Erythroblast (primary cell): ENCODE measurements around the gene LRATD1.

Experiments
- GATA1 ChIP-seq: IDR thresholded peaks from 2 replicates; pipeline ENCODE4 v1.6.1; 2011; ENCODE audit warnings: low read depth, mild to moderate bottlenecking, control low read depth, low read length, moderate library complexity
- POLR2A ChIP-seq: IDR thresholded peaks from 2 replicates; pipeline ENCODE4 v1.6.1; 2011; ENCODE audit warnings: mild to moderate bottlenecking, low read length

DNA sequence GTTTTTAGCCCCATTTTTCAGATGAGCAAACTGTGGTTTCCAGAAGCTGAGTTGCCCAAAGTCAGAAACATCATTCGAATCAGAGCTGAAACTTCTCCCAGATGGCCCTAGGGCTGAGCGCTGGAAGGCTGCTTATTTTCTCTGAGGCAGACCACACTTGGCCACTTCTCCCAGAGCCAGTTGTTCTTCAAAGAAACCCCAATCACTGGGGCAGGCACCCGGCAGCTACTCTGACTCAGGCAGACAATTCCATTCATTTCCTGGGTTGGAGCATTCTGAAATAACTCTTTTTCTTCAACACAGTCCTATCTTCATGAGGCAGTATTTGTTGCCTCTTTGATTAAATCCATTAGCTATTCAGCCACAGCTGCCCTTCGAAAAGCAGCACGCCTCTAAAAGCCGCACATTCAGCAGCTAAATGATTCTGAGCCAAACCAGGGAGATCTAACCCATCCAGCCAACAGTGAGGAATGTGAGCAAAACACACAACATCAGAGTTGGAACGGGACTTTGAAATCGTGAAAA is 40.9 kb downstream of the LRATD1 start:
- TF ChIP-seq POLR2A (no peak), GATA1 (no peak)
